HepG2 (cell line): ENCODE measurements around the gene TMEM187. TPM values are rescaled to one million over a fixed set of nuclear protein-coding genes. Genes with fewer than 3 reads are reported as not detected.

ENCODE experiments used
- ATAC-seq: fragments of 200-7000 bp; cut with Tn5 transposase; 3 replicates; pipeline ENCODE4 v1.9.1; 2020; ENCODE audit warnings: mild to moderate bottlenecking, moderate library complexity
- BruUV-seq: library from RNA; stranded (reverse); fragments of 400-500 nt; replicated peaks from 2 replicates; lab custom pipeline; 2021; lab: Mats Ljungman, UMichigan
- CTCF ChIA-PET: fragments of 300-600 bp; formaldehyde crosslinking; extraction: SDS; loops from one replicate; lab custom pipeline; 2021; ENCODE audit warnings: low total read pairs, inconsistent platforms, low intra/inter-chr PET ratio; lab: Yijun Ruan, JAX
- POLR2A ChIA-PET: fragments of 350-600 bp; sonication (Branson Sonifier 250); formaldehyde crosslinking; loops from one replicate; lab custom pipeline; 2020; ENCODE audit warnings: antibody characterized with exemption, inconsistent platforms; lab: Yijun Ruan, JAX
- DNase-seq: peaks from one replicate; pipeline ENCODE4 v3.0.0-alpha.2; 2015; ENCODE audit warnings: low spot score
- FAIRE-seq: peaks from 3 replicates; lab custom pipeline; 2011; peaks lifted over from hg19 to GRCh38; lab: Jason Lieb, UNC
- H2AFZ ChIP-seq: one replicate; pipeline ENCODE4 v1.6.1; 2011; ENCODE audit warnings: low read length, inconsistent platforms
- H3K27ac ChIP-seq: fragments of 300-600 bp; 3 replicates; pipeline ENCODE4 v1.8.0; 2011; ENCODE audit warnings: mixed run types, mild to moderate bottlenecking, mixed read lengths, low read length, inconsistent platforms; ENCODE audit not compliant: insufficient read depth; ENCODE audit errors: extremely low read length
- H3K27me3 ChIP-seq, 2 experiments: fragments of 200-600 bp in 1 of 2; 2 replicates in 1 of 2; 3 replicates in 1 of 2; pipeline versions ENCODE4 v1.6.0 to v1.8.0; 2011; ENCODE audit warnings: low read length in 2 of 2, mild to moderate bottlenecking in 2 of 2, moderate library complexity in 2 of 2, inconsistent platforms in 1 of 2; ENCODE audit not compliant: insufficient read depth in 2 of 2, control insufficient read depth in 1 of 2
- H3K36me3 ChIP-seq, 2 experiments: fragments of 200-600 bp in 1 of 2; replicated peaks in 1 of 2; 2 replicates in 1 of 2; 3 replicates in 1 of 2; pipeline versions ENCODE4 v1.5.1 to v1.8.0; 2011; ENCODE audit warnings: low read length in 2 of 2, inconsistent platforms in 1 of 2; ENCODE audit not compliant: insufficient read depth in 2 of 2, control insufficient read depth in 1 of 2
- H3K4me1 ChIP-seq: 2 replicates; pipeline ENCODE4 v1.5.1; 2012; ENCODE audit warnings: low read length, inconsistent platforms; ENCODE audit not compliant: insufficient read depth
- H3K4me2 ChIP-seq: 2 replicates; pipeline ENCODE4 v1.6.0; 2011; ENCODE audit warnings: low read depth, low read length, inconsistent platforms
- H3K4me3 ChIP-seq, 3 experiments: fragments of 200-600 bp in 1 of 3; sonication (generic), shearing (Covaris generic) in 1 of 3; replicated peaks in 1 of 3; 2 replicates each; pipeline ENCODE4 v1.5.1; 2011 to 2016; ENCODE audit warnings: low read length in 3 of 3, inconsistent platforms in 2 of 3, low read depth in 2 of 3, mild to moderate bottlenecking in 2 of 3, control low read depth in 1 of 3, mixed read lengths in 1 of 3; ENCODE audit not compliant: insufficient read depth in 1 of 3
- H3K79me2 ChIP-seq: one replicate; pipeline ENCODE4 v1.6.1; 2011; ENCODE audit warnings: low read length, inconsistent platforms; ENCODE audit not compliant: insufficient read depth
- H3K9ac ChIP-seq: 2 replicates; pipeline ENCODE4 v1.6.0; 2011; ENCODE audit warnings: mild to moderate bottlenecking, low read depth, low read length, inconsistent platforms; ENCODE audit not compliant: insufficient read depth
- H3K9me3 ChIP-seq: 2 replicates; pipeline ENCODE4 v1.5.1; 2012; ENCODE audit warnings: mild to moderate bottlenecking, low read length
- H4K20me1 ChIP-seq: 2 replicates; pipeline ENCODE4 v1.6.0; 2011; ENCODE audit warnings: inconsistent platforms, mild to moderate bottlenecking, low read length, moderate library complexity; ENCODE audit not compliant: insufficient read depth
- ATF6 ChIP-seq: sonication (generic); formaldehyde crosslinking; conservative IDR thresholded peaks from 2 replicates; pipeline ENCODE4 v1.4.0; 2020; ENCODE audit warnings: missing genetic modification reagents
- ATM ChIP-seq: fragments of 450-650 bp; IDR thresholded peaks from 2 replicates; pipeline ENCODE4 v1.7.1; 2017; ENCODE audit warnings: mild to moderate bottlenecking, borderline replicate concordance
- CSRNP1 ChIP-seq: sonication (generic); formaldehyde crosslinking; IDR thresholded peaks from 2 replicates; pipeline ENCODE4 v1.8.1; 2023; ENCODE audit warnings: mild to moderate bottlenecking, missing genetic modification reagents
- GATA4 ChIP-seq: sonication (generic); IDR thresholded peaks from 2 replicates; pipeline ENCODE4 v1.6.1; 2016; ENCODE audit warnings: antibody characterized with exemption, low read depth, borderline replicate concordance
- KAT2B ChIP-seq: fragments of 150-350 bp; IDR thresholded peaks from 2 replicates; pipeline ENCODE4 v1.6.1; 2014; ENCODE audit warnings: low read depth, low read length, borderline replicate concordance
- KDM2A ChIP-seq: sonication (generic); formaldehyde crosslinking; IDR thresholded peaks from 2 replicates; pipeline ENCODE4 v1.4.0; 2020; ENCODE audit warnings: low read depth, missing genetic modification reagents, borderline replicate concordance
- MIER2 ChIP-seq: IDR thresholded peaks from 2 replicates; pipeline ENCODE4 v1.6.1; 2016; ENCODE audit warnings: missing biosample characterization, missing genetic modification reagents
- MTF2 ChIP-seq: sonication (generic); formaldehyde crosslinking; IDR thresholded peaks from 2 replicates; pipeline ENCODE4 v1.5.0; 2020; ENCODE audit warnings: missing genetic modification reagents, borderline replicate concordance
- MXD1 ChIP-seq: sonication (generic); formaldehyde crosslinking; IDR thresholded peaks from 2 replicates; pipeline ENCODE4 v1.4.0; 2020; ENCODE audit warnings: mild to moderate bottlenecking, missing genetic modification reagents
- YY1 ChIP-seq: IDR thresholded peaks from 2 replicates; pipeline ENCODE4 v1.6.1; 2011; ENCODE audit warnings: low read length, low read depth, moderate library complexity, mild to moderate bottlenecking; ENCODE audit not compliant: insufficient read depth, insufficient replicate concordance
- ZBTB7B ChIP-seq: sonication (generic); formaldehyde crosslinking; IDR thresholded peaks from 2 replicates; pipeline ENCODE4 v1.4.0; 2020; ENCODE audit warnings: missing genetic modification reagents
- ZNF101 ChIP-seq: sonication (generic); formaldehyde crosslinking; IDR thresholded peaks from 2 replicates; pipeline ENCODE4 v1.4.0; 2020; ENCODE audit warnings: mild to moderate bottlenecking, low read depth, missing genetic modification reagents, borderline replicate concordance
- ZNF720 ChIP-seq: sonication (generic); formaldehyde crosslinking; IDR thresholded peaks from 2 replicates; pipeline ENCODE4 v1.4.0; 2020; ENCODE audit warnings: missing genetic modification reagents
- ZNF772 ChIP-seq: sonication (generic); formaldehyde crosslinking; IDR thresholded peaks from 2 replicates; pipeline ENCODE4 v1.5.0; 2020; ENCODE audit warnings: mild to moderate bottlenecking, missing genetic modification reagents
- WGBS: methylation state at CpG from one replicate; pipeline ENCODE4 v1.1.6; 2017; ENCODE audit warnings: low lambda C conversion rate; 5-methylcytosine and 5-hydroxymethylcytosine counted together
- in situ Hi-C: cut with HindIII; loops from 2 replicates; pipeline ENCODE4 v1.10.0; 2017; ENCODE audit warnings: low pct_unique_long_range_greater_than_20kb; ENCODE audit not compliant: extremely low pct_ligation_motif_present
- intact Hi-C: fragments of 100-400 bp; cut with micrococcal nuclease; formaldehyde crosslinking; loops from one replicate; pipeline ENCODE4 v1.10.0; 2022; ENCODE audit not compliant: unreplicated experiment
- polyA plus RNA-seq, 8 experiments: library from polyadenylated mRNA; depleted of rRNA in 3 of 8; stranded (reverse) in 7 of 8; unstranded in 1 of 8; fragments of >200 nt; fragmentation: Illumina TruSeq in 4 of 8; extraction: Trizol in 4 of 8; gene quantifications; 2 replicates each; pipeline versions ENCODE4 v1.2.1 to v1.2.3, GENCODE V29; 2011 to 2016; ENCODE audit warnings: low read depth in 4 of 8, missing spikeins in 1 of 8, mixed read lengths in 1 of 8; ENCODE audit not compliant: insufficient read depth in 1 of 8
- total RNA-seq, 5 experiments: library from RNA; depleted of rRNA; stranded (reverse); fragments of >200 nt; fragmentation: Illumina TruSeq; extraction: Trizol; gene quantifications; 2 replicates each; pipeline ENCODE4 v1.2.3, GENCODE V29; 2016; ENCODE audit warnings: low read depth in 1 of 5

TMEM187 gene
- total and polyA plus RNA-seq, 2 of the 13 experiments (the other 11 are each of a cell fraction or from before 2014, with no cell fraction given) = 2.2 to 6.2 TPM

GRCh38 chrX:153960077-153960476 lies 12.5 kb upstream of the TMEM187 start:
- Histone ChIP-seq H3K27me3 (no peaks in the 10 kb centered on the region), H3K27ac (no peak overlapping the region), H2AFZ (no peak overlapping the region), H3K9me3 (no peaks in the 10 kb centered on the region), H3K79me2 (peaks cover 15% of the 10 kb centered on the region), H3K4me2 (no peak overlapping the region), H3K9ac (no peak overlapping the region), H3K36me3 (peaks cover 17 to 82% of the 10 kb centered on the region in 2 experiments; a peak in 4 of 5 replicates), H3K4me1 (no peaks in the 10 kb centered on the region), H3K4me3 (no peak overlapping the region), H4K20me1 (peaks cover 12% of the 10 kb centered on the region; the same call in 1 of the 2 replicates)
- WGBS = 85% methylated on average over 1 of the region's 16 CpGs
- in situ Hi-C loops (no loop called here), intact Hi-C loops (no loop called here)
- POLR2A ChIA-PET = no interaction called here
- TF ChIP-seq MIER2 (CRISPR knock-in tag) = no peak
- no peak for TF ChIP-seq ZNF720
- TF ChIP-seq ZNF772 (CRISPR knock-in tag) = no peak
- no peak for TF ChIP-seq MTF2 (CRISPR knock-in tag)
- no peak for TF ChIP-seq ZNF101
- no peak for TF ChIP-seq MXD1 (CRISPR knock-in tag)
- TF ChIP-seq GATA4 = no peak
- TF ChIP-seq KDM2A (CRISPR knock-in tag) = no peak
- no peak for TF ChIP-seq ATM
- no peak for TF ChIP-seq KAT2B
- no peak for TF ChIP-seq ZBTB7B (CRISPR knock-in tag)
- no peak for TF ChIP-seq YY1
- no peak for TF ChIP-seq ATF6
- no peak for TF ChIP-seq CSRNP1 (CRISPR knock-in tag)
- FAIRE-seq = no peak
- no TSS peak for BruUV-seq
- CTCF ChIA-PET = no interaction called here
- no peak for ATAC-seq
- no peak for DNase-seq
